C4-2B (cell line): ENCODE results near the gene JAKMIP3.

ENCODE experiments used
- ZFX ChIP-seq: fragments of 450-650 bp; IDR thresholded peaks from 2 replicates; pipeline ENCODE4 v1.6.1; 2017
- TF ChIP-seq, protein P1 (sequence below): fragments of 450-650 bp; conservative IDR thresholded peaks from 2 replicates; pipeline ENCODE4 v1.5.1; 2017; ENCODE audit warnings: mild to moderate bottlenecking

DNA sequence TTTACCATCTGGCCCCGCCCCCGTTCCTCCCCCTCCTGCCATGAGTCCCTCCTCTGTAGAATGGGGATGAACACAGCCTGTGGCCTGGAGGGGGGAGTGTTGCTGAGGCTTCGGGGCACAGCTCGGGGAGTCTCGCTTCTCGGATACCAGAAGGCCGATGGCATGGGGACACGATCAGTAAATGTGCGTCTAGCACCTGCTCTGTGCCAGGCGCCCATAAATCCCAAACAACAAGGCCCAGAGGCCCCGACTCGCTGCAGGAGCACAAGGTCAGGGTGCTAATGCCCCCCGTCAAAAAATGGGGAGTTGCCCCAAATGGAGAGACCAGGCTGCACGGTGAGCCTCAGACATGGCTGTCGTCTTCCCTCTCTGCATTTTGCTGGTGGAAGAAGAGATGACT, 40.7 kb downstream of the JAKMIP3 start:
- TF ChIP-seq, protein P1, sequence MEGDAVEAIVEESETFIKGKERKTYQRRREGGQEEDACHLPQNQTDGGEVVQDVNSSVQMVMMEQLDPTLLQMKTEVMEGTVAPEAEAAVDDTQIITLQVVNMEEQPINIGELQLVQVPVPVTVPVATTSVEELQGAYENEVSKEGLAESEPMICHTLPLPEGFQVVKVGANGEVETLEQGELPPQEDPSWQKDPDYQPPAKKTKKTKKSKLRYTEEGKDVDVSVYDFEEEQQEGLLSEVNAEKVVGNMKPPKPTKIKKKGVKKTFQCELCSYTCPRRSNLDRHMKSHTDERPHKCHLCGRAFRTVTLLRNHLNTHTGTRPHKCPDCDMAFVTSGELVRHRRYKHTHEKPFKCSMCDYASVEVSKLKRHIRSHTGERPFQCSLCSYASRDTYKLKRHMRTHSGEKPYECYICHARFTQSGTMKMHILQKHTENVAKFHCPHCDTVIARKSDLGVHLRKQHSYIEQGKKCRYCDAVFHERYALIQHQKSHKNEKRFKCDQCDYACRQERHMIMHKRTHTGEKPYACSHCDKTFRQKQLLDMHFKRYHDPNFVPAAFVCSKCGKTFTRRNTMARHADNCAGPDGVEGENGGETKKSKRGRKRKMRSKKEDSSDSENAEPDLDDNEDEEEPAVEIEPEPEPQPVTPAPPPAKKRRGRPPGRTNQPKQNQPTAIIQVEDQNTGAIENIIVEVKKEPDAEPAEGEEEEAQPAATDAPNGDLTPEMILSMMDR: no peak
- no peak for TF ChIP-seq ZFX
